ENCODE results near the gene THBS2. TPM values are rescaled to one million over a fixed set of nuclear protein-coding genes. Genes with fewer than 3 reads are reported as not detected.

The THBS2 gene
- total RNA-seq (2021) (not detected in 2 replicates), Bru-seq, nascent RNA (not detected), BruChase-seq, experiment 1, labeled RNA remaining after a 2-hour chase (not detected), BruChase-seq, experiment 2, labeled RNA remaining after a 6-hour chase (not detected)
- long read RNA-seq: 0 reads

- H2AFZ ChIP-seq: no peak within 1 kb of the TSS
- H3K36me3 ChIP-seq (ENCODE audit: low read depth): no peaks in the 10 kb centered on the region
- TF ChIP-seq CTCF (conservative IDR thresholded peaks at IDR 0.05) (no peak), EZH2 (IDR thresholded peaks at IDR 0.05; ENCODE audit: low read depth) (no peak)
- H3K9me3 ChIP-seq (ENCODE audit: insufficient read depth, low read depth): no peaks in the 10 kb centered on the region
- intact Hi-C loops (cut with micrococcal nuclease; ENCODE audit: unreplicated experiment): no loop called here
- H3K27me3 ChIP-seq (ENCODE audit: insufficient read depth, low read depth): peaks cover 91% of the 10 kb centered on the region
- no peak for DNase-seq
- BruUV-seq (replicated peaks): no TSS peak
- no peak within 1 kb of the TSS for H3K4me3 ChIP-seq
- H3K4me2 ChIP-seq: no peak within 1 kb of the TSS
- no peaks in the 10 kb centered on the region for H4K20me1 ChIP-seq (ENCODE audit: insufficient read depth)
- ChIA-PET CTCF (no interaction called here), POLR2A (ENCODE audit: unreplicated experiment) (no interaction called here)
- H3K4me1 ChIP-seq (replicated peaks; ENCODE audit: insufficient read depth): no peaks in the 10 kb centered on the region
- H3K79me2 ChIP-seq (ENCODE audit: low read depth): no peaks in the 10 kb centered on the region
- no peaks in the 10 kb centered on the region for H3F3A ChIP-seq (ENCODE audit: insufficient read depth, low read depth)
- H3K9me2 ChIP-seq (ENCODE audit: insufficient read depth): no peaks in the 10 kb centered on the region
- no peak within 1 kb of the TSS for H3K27ac ChIP-seq
These were observed at the start of gene THBS2 for GRCh38 chr6:169253337-169254238. Gene THBS2 (minus strand): TSS chr6:169253846. CDS start chr6:169250784, 3,062 bp downstream.

GRCh38 chr6:169302716-169303115 is 49.1 kb upstream of the THBS2 start:
- POLR2A ChIA-PET (ENCODE audit: unreplicated experiment): no interaction called here
- BruUV-seq (replicated peaks): no TSS peak
- H3K4me1 ChIP-seq (replicated peaks; ENCODE audit: insufficient read depth): no peaks in the 10 kb centered on the region
- no peaks in the 10 kb centered on the region for H3K9me3 ChIP-seq (ENCODE audit: insufficient read depth, low read depth)
- H2AFZ ChIP-seq: no peak overlapping the region
- no peaks in the 10 kb centered on the region for H3F3A ChIP-seq (ENCODE audit: insufficient read depth, low read depth)
- no peak for DNase-seq
- no peak overlapping the region for H3K4me3 ChIP-seq
- H3K36me3 ChIP-seq (ENCODE audit: low read depth): no peaks in the 10 kb centered on the region
- no peaks in the 10 kb centered on the region for H3K79me2 ChIP-seq (ENCODE audit: low read depth)
- intact Hi-C loops (cut with micrococcal nuclease; ENCODE audit: unreplicated experiment): no loop called here
- no peaks in the 10 kb centered on the region for H3K9me2 ChIP-seq (ENCODE audit: insufficient read depth)
- H3K27me3 ChIP-seq (ENCODE audit: insufficient read depth, low read depth): no peaks in the 10 kb centered on the region
- no peaks in the 10 kb centered on the region for H4K20me1 ChIP-seq (ENCODE audit: insufficient read depth)
- H3K27ac ChIP-seq: no peak overlapping the region
- TF ChIP-seq EZH2 (IDR thresholded peaks at IDR 0.05; ENCODE audit: low read depth) (no peak), CTCF (conservative IDR thresholded peaks at IDR 0.05) (no peak)
- no peak overlapping the region for H3K4me2 ChIP-seq
- CTCF ChIA-PET: no interaction called here

GRCh38 chr6:169302255-169302654 is 48.6 kb upstream of the THBS2 start:
- Histone ChIP-seq H3K4me2 (no peak overlapping the region), H2AFZ (no peak overlapping the region), H3F3A (ENCODE audit: insufficient read depth, low read depth) (no peaks in the 10 kb centered on the region), H3K9me3 (ENCODE audit: insufficient read depth, low read depth) (no peaks in the 10 kb centered on the region), H3K4me1 (replicated peaks; ENCODE audit: insufficient read depth) (no peaks in the 10 kb centered on the region), H3K27ac (no peak overlapping the region), H3K4me3 (no peak overlapping the region), H3K27me3 (ENCODE audit: insufficient read depth, low read depth) (no peaks in the 10 kb centered on the region), H4K20me1 (ENCODE audit: insufficient read depth) (no peaks in the 10 kb centered on the region), H3K9me2 (ENCODE audit: insufficient read depth) (no peaks in the 10 kb centered on the region), H3K79me2 (ENCODE audit: low read depth) (no peaks in the 10 kb centered on the region), H3K36me3 (ENCODE audit: low read depth) (no peaks in the 10 kb centered on the region)
- no peak for DNase-seq
- no peak for TF ChIP-seq EZH2 (IDR thresholded peaks at IDR 0.05; ENCODE audit: low read depth)
- no peak for TF ChIP-seq CTCF (conservative IDR thresholded peaks at IDR 0.05)
- ChIA-PET CTCF (no interaction called here), POLR2A (ENCODE audit: unreplicated experiment) (no interaction called here)
- no TSS peak for BruUV-seq (replicated peaks)
- intact Hi-C loops (cut with micrococcal nuclease; ENCODE audit: unreplicated experiment): no loop called here
